ENCODE data around the gene C17orf78. TPM values are rescaled to one million over a fixed set of nuclear protein-coding genes. Genes with fewer than 3 reads are reported as not detected.

Gene C17orf78
- polyA plus RNA-seq (2011; rRNA removed) = not detected in 2 replicates
- not detected in 2 replicates for polyA minus RNA-seq (2011; rRNA and poly(A)+ RNA removed)

DNA sequence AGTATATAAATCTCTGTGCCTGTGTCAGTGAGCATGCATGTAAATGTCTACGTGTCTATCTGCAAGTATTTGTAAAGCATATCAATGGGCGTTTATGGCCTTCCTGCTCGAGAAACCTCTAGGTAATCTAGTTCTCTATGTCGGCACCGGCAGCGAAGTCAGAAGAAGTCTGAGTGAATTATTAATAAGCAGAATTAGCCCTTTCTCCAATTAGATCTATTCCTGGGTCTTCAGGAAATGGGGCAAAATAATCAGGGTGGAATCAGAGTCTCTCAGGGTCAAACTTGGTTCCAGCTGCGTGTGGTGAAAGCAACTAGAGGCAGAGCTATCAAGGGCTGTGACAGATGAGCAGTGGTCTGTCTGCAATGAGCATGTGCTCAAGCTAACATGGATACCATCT is at the start of gene C17orf78:
TSS of gene C17orf78 (plus strand) at position 280 of the 400 bp plus-strand sequence. CDS start at position 388, 108 bp downstream.
- TF ChIP-seq CTCF (IDR thresholded peaks at IDR 0.05; ENCODE audit: insufficient read depth, low read depth, low read length) = no peak
- Histone ChIP-seq H3K36me3 (ENCODE audit: control insufficient read depth, insufficient read depth, low read length) (no peaks in the 10 kb centered on the region), H3K4me3 (ENCODE audit: low read depth, low read length) (no peak within 1 kb of the TSS), H3K27me3 (ENCODE audit: control insufficient read depth, insufficient read depth, low read length) (no peaks in the 10 kb centered on the region)
- ChIA-PET CTCF (interaction anchor here (0.8 to 2.8 kb wide), 8 partner anchors 11 to 1406 kb away, joined by 3 to 16 read pairs (median 3); no protein-coding TSS in a partner anchor), POLR2A (no interaction called here)
- no peak for DNase-seq (ENCODE audit: low read depth)

- peak; percentile 87 for DNase-seq (ENCODE audit: low read depth)
- Histone ChIP-seq H3K27me3 (ENCODE audit: control insufficient read depth, insufficient read depth, low read length) (no peaks in the 10 kb centered on the region), H3K4me3 (ENCODE audit: low read depth, low read length) (no peak overlapping the region), H3K36me3 (ENCODE audit: control insufficient read depth, insufficient read depth, low read length) (0 out of 2 replicates have a peak, but pooled peaks cover 3% of the 10 kb centered on the region)
- POLR2A ChIA-PET = interaction anchor here (0.5 to 0.6 kb wide), 2 partner anchors 26 to 71 kb away, joined by 8 to 10 read pairs; no protein-coding TSS in a partner anchor
- CTCF ChIA-PET = interaction anchor here (1.2 to 1.3 kb wide), 4 partner anchors 12 to 46 kb away, joined by 3 to 4 read pairs (median 3); no protein-coding TSS in a partner anchor
- TF ChIP-seq CTCF (IDR thresholded peaks at IDR 0.05; ENCODE audit: insufficient read depth, low read depth, low read length) = no peak
Measured at GRCh38 chr17:37327341-37328090, 48.3 kb upstream of the C17orf78 start.

- DNase-seq (ENCODE audit: low read depth) = no peak
- CTCF ChIA-PET = interaction anchor here (1.3 to 1.5 kb wide), 2 partner anchors 9 to 10 kb away, joined by 3 to 4 read pairs; no protein-coding TSS in a partner anchor
- no peak for TF ChIP-seq CTCF (IDR thresholded peaks at IDR 0.05; ENCODE audit: insufficient read depth, low read depth, low read length)
- H3K27me3 ChIP-seq (ENCODE audit: control insufficient read depth, insufficient read depth, low read length) = no peaks in the 10 kb centered on the region
- POLR2A ChIA-PET = no interaction called here
- no peak overlapping the region for H3K4me3 ChIP-seq (ENCODE audit: low read depth, low read length)
- no peaks in the 10 kb centered on the region for H3K36me3 ChIP-seq (ENCODE audit: control insufficient read depth, insufficient read depth, low read length)
Measured at GRCh38 chr17:37338847-37339246, 36.9 kb upstream of the C17orf78 start.

DNA sequence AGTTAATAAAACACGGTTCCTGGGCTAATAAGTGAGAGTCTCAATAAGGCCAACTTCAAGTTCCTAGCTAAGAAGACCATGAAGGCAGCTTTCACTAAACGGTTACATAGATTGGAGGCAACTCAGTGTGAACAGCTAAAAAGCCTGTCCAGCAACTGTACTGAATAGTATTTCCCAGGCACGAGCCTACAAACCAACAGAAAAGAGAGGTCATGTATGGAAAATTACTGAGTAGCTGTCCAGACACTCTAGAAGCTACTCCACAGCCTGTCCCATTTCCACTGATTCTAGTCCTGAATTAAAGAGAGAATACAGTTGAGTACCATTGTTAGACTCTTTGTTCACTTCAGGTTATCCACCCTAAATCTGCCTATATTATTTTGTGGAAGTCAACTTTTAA is 36.5 kb upstream of the C17orf78 start:
- H3K36me3 ChIP-seq (ENCODE audit: control insufficient read depth, insufficient read depth, low read length) = no peaks in the 10 kb centered on the region
- TF ChIP-seq CTCF (IDR thresholded peaks at IDR 0.05; ENCODE audit: insufficient read depth, low read depth, low read length) = no peak
- H3K4me3 ChIP-seq (ENCODE audit: low read depth, low read length) = no peak overlapping the region
- H3K27me3 ChIP-seq (ENCODE audit: control insufficient read depth, insufficient read depth, low read length) = no peaks in the 10 kb centered on the region
- ChIA-PET CTCF (interaction anchor here (1.3 to 1.7 kb wide), 3 partner anchors 9 to 12 kb away, joined by 3 to 4 read pairs (median 3); no protein-coding TSS in a partner anchor), POLR2A (no interaction called here)
- DNase-seq (ENCODE audit: low read depth) = no peak

- CTCF ChIA-PET = interaction anchor here (1.7 kb wide), 1 partner anchor 14 kb away, joined by 3 read pairs; no protein-coding TSS in a partner anchor
- Histone ChIP-seq H3K27me3 (ENCODE audit: control insufficient read depth, insufficient read depth, low read length) (no peaks in the 10 kb centered on the region), H3K4me3 (ENCODE audit: low read depth, low read length) (no peak overlapping the region), H3K36me3 (ENCODE audit: control insufficient read depth, insufficient read depth, low read length) (no peaks in the 10 kb centered on the region)
- POLR2A ChIA-PET = interaction anchor here (0.7 kb wide), 1 partner anchor 32 kb away, joined by 9 read pairs; no protein-coding TSS in a partner anchor
- TF ChIP-seq CTCF (IDR thresholded peaks at IDR 0.05; ENCODE audit: insufficient read depth, low read depth, low read length) = no peak
- DNase-seq (ENCODE audit: low read depth) = no peak
Measured at GRCh38 chr17:37340804-37341203, 35.0 kb upstream of the C17orf78 start.

Data from BJ (cell line).